Measurements from ENCODE around the gene SLC1A4.
"Not testable (repeated sequence)": the region's sequence is repeated elsewhere in the genome, so short reads cannot be mapped to it uniquely, and the experiment has no call there.

The SLC1A4 gene

DNA sequence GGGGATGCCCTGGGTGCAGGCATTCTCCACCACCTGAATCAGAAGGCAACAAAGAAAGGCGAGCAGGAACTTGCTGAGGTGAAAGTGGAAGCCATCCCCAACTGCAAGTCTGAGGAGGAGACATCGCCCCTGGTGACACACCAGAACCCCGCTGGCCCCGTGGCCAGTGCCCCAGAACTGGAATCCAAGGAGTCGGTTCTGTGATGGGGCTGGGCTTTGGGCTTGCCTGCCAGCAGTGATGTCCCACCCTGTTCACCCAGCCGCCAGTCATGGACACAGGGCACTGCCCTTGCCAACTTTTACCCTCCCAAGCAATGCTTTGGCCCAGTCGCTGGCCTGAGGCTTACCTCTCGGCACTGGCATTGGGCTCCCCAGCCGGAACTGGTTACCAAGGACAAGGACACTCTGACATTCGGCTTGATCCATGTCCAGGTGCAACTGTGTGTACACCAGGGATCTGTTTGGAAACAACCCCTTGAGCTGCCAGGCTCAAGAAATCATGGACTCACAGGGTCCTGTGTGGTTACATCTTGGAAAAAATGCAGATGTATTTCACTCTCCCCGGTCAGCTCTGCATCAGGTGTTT lies 31.8 kb downstream of the SLC1A4 start:
- in situ Hi-C loops (cut with MboI; ENCODE audit: low pct_unique_long_range_greater_than_20kb, low sequenced_read_pairs), result no loop called here
- no peak for DNase-seq

DNA sequence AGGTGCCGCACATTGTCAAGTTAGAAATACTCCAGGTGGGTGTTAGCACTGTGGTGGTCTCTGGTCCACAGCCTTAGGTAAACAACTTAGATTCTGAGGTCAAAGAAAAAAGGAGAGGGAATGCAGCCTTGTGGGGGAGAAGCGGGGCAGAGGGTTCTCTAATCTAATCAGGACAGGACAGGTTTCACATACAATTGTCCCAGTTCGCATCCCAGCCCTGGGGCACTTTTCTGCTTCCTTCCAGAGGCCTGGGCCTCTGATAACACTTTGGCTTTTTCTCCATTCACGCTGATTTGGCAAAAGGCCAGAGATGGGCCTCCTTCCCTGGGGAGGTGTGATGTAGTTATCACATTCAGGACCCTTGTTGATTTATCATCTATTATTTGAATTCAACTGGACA lies 32.5 kb downstream of the SLC1A4 start:
- no peak for DNase-seq
- in situ Hi-C loops (cut with MboI; ENCODE audit: low pct_unique_long_range_greater_than_20kb, low sequenced_read_pairs), result no loop called here

DNA sequence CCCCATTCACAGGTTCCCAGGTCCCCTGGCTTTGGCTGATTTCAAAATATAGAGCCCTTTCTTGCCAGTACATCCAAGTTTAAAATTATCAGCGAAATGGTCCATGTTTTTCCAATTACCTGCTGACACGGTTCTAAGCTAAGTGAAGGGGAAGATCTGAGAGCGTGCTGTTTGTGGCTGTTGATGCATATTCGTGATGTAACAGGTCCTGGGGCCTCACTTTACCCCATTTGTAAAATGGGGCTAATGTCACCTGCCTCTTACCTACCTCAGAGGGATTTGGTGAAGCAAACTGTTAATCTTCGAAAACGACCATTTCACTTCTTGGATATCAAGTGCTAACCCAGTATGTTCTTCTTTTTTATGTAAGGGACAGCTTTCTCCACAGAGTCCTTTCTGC lies 33.0 kb downstream of the SLC1A4 start:
- in situ Hi-C loops (cut with MboI; ENCODE audit: low pct_unique_long_range_greater_than_20kb, low sequenced_read_pairs), result no loop called here
- no peak for DNase-seq

DNA sequence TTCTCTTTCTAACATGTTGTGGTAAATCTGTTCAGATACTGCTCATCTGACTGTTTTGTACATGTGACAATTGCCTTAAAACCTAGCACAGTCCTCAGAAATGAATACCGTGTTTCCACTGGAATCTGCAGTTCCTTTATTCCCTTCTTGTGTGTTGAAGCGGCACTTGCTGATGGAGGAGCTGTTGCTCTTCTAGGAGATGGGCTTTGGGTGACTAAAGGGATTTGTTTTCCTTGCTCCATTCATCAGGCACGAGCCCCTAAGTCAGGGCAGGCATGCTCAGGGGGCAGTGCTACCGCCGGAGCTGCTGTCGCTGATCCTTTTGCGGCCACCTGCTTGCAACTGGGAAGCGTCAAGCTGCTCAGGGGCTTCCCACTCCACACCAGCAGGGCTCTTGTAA lies 34.5 kb downstream of the SLC1A4 start:
- no peak for DNase-seq
- in situ Hi-C loops (cut with MboI; ENCODE audit: low pct_unique_long_range_greater_than_20kb, low sequenced_read_pairs), result no loop called here

DNA sequence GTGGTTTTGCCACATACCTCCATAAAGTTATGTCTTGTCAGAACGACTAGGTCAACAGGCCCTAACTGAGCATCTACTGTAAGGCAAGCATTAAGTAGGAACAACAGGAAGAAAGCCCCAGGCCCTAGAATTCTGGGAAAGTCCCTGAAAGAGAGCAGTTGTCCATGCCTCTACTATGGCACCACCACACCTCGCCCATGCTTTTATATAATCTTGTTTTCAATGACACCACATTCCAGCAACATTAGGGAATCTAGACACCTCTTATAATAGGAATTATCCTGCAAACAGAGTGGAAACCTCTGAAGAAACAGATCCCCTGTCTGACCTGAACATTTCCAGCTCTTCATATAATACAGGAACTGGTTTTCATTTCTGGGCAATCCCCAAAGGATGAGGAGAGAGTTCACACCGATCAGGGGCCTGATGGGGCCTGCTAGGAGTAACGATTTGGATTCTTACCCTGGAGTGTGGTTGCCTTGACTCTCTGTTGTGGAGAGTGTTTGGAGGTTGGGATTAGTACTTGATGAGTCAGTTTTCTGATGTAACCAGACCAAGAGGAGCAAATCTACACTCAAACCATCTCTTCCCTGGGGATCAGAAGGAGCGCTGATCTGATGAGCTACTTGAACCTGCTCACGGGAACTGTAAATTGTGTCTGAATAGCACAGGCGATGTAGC lies 35.1 kb downstream of the SLC1A4 start:
- in situ Hi-C loops (cut with MboI; ENCODE audit: low pct_unique_long_range_greater_than_20kb, low sequenced_read_pairs), result no loop called here
- DNase-seq, result no peak

DNA sequence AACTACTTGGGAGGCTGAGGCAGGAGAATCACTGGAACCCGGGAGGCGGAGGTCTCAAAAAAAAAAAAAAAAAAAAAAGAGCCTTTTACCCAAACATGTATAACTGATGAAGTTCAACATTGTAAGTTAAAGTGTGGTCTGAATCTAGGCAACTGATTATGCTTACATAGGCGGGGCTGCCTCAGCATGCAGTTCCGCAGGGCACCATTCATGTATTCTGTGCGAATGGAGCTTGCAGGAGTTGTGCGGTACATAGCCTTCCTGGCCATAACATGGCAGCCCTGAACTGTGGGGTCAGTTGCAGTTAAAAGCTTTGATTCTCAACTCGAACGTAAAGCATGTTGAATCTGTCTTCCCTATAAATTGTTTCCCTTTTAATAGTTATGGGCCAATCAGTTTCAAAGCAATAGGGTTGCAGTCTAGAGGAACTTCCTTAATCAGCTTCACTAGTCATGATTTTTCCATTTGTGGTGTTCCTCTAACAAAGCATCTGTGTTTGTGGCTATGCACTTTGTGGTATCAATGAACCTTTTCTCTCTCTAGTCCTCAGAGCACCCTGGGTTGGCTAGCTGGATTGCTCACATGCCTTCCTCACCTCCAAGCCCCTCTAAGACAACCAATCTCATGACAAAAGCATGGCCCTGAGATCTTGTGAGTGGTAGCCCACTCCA lies 36.4 kb downstream of the SLC1A4 start:
- DNase-seq, result peak; percentile 71
- in situ Hi-C loops (cut with MboI; ENCODE audit: low pct_unique_long_range_greater_than_20kb, low sequenced_read_pairs), result loop anchor here (25.0 kb wide), 2 partner anchors 413 to 688 kb away; no protein-coding TSS in a partner anchor

DNA sequence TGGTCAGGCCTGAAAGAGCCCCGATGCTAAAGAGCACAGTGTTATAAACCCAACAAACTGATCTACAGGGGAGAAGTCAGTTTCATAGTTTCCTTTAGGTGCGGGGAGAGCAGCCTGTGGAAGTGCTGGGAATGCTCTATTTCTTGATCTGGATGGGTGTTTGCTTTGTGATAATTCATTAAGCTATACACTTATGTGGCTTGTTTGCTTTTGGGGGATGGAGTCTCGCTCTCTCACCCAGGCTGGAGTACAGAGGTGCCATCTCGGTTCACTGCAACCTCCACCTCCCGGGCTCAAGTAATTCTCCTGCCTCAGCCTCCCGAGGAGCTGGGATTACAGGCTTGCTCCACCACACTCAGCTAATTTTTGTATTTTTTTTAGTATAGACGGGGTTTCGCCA lies 37.0 kb downstream of the SLC1A4 start:
- in situ Hi-C loops (cut with MboI; ENCODE audit: low pct_unique_long_range_greater_than_20kb, low sequenced_read_pairs), result loop anchor here (25.0 kb wide), 2 partner anchors 414 to 689 kb away; no protein-coding TSS in a partner anchor

DNA sequence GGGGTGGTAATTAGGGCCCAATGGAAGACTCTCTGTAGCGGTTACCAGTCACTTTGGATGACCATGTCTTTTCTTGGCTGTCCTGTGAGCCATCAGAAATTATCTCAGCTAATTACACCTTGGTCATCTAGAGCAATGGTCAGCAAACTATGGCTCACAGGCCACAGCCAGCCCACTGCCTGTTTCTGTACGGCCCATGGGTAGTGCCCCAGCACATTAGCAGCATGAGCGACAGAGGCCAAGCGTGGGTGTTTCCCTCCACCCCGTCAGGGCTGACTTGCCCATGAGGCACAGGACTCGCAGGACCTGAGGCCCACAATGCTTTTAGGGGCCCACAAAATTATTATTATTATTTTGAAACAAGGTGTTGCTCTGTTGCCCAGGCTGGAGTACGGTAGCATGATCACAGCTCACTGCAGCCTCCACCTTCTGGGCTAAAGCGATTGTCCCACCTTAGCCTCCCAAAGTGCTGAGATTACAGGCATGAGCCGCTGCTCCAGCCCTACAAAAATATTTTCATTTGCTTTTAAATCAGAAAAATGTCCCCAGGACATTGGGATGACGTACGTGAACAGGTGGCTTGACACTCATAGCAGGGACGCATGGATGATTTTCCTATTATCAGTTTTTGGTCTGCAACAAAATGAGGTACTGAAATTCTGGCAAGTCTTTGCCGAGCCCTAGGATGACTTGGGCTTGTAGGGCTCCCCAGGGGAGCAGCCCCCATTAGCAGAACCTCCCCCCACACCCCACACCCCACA lies 37.7 kb downstream of the SLC1A4 start:
- no peak for DNase-seq
- in situ Hi-C loops (cut with MboI; ENCODE audit: low pct_unique_long_range_greater_than_20kb, low sequenced_read_pairs), result loop anchor here (25.0 kb wide), 2 partner anchors 415 to 690 kb away; no protein-coding TSS in a partner anchor

More for the DNA sequence above, 37.0 kb downstream of the SLC1A4 start:
- DNase-seq, result no peak

DNA sequence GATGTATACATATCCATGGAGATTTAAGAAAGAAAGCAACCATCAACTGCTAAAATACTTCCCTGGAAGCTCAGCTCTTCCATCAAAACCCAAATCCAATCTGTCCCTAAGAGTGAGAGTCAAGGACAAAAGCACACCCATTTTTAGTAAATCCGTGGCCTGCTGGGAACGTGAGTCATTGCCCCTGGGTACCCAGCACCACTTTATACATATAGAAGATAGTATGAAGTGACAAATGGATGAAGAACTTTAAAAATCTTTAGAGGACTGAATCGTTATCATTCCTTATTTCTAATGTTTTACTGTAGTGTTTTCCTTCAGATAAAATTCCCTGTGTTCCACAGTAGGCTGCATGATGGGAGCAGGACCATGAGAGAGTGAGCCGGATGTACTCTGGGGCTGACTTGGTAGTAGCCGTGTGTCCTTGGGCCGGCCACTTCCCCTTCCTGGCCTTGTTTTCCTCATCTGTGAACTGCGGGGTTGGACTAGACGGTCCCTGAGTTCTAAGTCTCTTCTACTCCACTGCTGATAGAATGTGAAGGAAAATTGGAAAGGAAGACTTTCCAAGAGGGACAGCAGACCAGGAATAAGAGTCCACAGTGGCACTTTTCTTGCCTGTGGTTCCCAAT lies 38.5 kb downstream of the SLC1A4 start:
- in situ Hi-C loops (cut with MboI; ENCODE audit: low pct_unique_long_range_greater_than_20kb, low sequenced_read_pairs), result loop anchor here (25.0 kb wide), 2 partner anchors 415 to 690 kb away; no protein-coding TSS in a partner anchor
- no peak for DNase-seq

DNA sequence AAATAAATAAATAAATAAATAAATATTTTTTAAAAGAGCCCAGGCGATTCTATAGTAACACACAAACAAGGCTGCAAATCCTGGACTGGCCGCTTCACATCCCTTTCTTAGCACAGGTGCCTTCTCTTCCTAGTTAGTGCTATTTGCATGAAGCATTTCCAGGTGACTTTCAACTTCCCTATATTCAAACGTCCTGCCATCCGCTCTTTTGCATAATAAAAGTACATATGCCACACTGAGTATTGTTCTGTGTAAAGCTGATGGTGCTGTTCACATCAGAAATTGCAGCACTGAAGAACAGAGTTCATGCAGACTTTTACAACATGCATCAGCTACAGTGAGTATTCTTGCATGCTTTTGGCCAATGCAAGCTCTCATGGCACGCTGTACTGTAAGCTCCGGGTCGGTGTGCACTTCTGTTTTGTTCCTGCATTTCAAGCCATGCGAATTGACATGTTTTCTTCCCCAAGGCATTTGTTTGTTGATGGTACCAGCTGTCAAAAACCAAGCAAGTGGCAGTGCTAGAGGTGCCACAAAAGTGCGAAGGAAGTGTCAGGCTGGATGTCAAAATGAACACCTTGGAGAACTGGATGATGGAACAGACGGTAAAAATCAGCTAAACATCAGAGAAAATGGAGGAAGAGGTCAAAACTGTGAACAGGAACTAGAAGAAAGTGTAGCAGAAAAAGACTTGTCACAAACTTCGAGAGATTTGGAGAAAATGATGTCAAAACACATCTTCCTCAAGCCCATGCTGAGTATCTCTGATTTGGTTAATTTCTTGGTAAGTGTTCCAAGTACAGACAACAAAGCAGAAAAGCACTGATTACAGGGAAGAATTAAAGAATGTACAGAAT lies 41.5 kb downstream of the SLC1A4 start:
- in situ Hi-C loops (cut with MboI; ENCODE audit: low pct_unique_long_range_greater_than_20kb, low sequenced_read_pairs), result loop anchor here (10.0 to 25.0 kb wide), 3 partner anchors 116 to 693 kb away; no protein-coding TSS in a partner anchor
- no peak for DNase-seq

DNA sequence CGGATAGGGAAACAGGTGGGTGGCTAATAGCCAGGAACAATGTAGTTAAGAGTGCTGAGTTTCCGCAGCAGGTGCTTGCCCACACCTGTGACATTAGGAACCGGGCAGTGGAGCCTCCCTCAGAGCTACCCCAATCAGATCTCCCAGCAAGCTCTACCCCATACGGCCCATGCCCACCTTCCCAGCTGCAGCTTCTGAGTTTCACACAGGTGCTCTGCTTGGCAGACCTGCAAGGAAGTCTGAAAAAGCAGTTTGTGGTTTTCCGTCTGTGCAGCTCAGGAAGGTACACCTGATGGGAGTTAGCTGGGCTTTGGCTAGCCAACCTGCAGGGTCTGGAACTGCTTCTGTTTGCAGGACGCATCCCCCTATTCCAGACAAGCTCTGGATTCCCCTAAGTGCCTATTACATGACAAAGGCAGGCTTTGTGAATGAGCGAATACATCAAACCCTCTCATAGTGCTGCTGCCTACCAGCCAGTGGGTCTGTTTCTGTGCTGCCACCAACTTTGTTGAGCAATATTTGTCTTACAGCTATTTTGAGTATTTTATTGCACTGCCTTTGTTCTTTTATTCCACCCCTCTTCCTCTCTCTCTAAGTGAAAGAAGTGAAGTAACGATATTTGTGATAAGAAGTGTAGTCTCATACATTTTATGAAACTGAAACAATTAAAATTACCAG lies 42.3 kb downstream of the SLC1A4 start:
- peak; percentile 42 for DNase-seq
- in situ Hi-C loops (cut with MboI; ENCODE audit: low pct_unique_long_range_greater_than_20kb, low sequenced_read_pairs), result loop anchor here (10.0 to 25.0 kb wide), 3 partner anchors 117 to 694 kb away; no protein-coding TSS in a partner anchor

DNA sequence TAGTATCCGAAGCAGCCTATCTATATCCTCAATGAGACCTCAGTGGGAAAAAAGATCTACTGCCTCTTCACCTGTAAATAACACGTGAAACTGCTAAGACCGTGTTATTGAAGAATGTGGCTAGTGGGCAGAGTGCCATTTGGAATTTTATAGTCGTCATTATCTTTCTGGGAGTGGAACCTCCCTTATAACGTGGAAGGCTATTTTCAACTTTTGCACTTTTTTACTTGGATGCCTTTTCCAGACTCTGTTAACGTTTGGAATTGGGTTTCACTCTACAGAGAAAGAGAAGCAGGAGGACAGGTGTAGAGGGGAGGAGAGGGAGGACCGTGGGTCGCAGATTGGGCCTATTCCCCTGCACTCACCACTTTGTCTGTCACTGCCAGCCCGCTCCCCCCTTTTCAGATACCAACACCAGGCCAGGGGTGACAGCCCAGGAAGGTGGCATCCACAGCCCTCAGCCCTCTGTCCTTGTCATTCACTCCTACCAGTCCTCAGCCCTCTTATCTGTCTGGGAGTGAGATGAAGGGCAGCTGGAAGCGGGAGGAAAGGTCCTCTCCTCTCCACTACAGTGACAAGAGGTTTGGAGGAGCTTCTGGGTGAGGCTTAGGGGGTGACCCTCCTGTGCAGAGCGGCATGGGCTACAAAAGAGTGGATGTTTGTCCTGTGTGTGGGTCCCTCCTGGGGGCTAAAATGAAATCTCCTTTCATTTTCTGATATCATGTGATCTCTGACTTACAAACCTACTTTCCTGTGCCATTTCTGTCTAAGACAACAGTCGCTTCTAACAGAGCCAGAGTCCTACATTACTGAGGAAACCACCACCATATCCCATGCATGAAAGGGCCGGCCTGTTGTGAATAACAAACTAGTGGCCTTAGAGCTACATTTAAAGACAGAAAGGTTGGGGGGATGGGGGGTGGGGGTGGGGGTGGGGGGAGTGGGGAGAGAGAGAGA lies 43.1 kb downstream of the SLC1A4 start:
- DNase-seq, result no peak
- in situ Hi-C loops (cut with MboI; ENCODE audit: low pct_unique_long_range_greater_than_20kb, low sequenced_read_pairs), result loop anchor here (10.0 to 25.0 kb wide), 3 partner anchors 117 to 695 kb away; no protein-coding TSS in a partner anchor

DNA sequence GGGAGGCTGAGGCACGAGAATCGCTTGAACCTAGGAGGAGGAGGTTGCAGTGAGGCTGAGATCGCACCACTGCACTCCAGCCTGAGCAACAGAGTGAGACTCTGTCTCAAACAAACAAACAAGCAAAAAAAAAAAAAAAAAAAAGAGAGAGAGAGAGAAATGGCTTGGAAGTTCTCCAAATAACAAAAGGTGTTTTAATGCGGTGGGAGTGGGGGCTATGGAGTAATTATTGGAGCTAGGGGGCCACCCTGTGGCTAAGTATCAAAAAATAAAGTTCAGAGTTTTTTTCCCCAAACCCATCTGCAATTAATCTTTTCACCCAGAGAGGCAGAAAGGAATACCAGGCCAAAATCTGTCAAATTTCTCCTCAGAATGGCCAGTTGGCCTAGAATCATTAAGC lies 44.0 kb downstream of the SLC1A4 start:
- peak; percentile 84 for DNase-seq
- in situ Hi-C loops (cut with MboI; ENCODE audit: low pct_unique_long_range_greater_than_20kb, low sequenced_read_pairs), result loop anchor here (10.0 to 25.0 kb wide), 3 partner anchors 118 to 696 kb away; no protein-coding TSS in a partner anchor

DNA sequence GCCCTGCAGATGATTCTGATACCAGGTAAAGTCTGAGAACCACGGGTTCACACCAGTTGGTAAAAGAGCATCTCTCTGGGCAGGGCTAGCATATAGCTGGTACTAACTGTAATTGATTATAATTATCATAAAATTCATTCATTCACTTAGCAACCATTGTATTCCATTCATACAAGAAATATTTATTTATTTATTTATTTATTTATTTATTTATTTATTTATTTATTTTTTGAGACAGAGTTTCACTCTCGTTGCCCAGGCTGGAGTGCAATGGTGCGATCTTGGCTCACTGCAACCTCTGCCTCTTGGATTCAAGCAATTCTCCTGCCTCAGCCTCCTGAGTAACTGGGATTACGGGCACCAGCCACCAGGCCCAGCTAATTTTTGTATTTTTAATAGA lies 44.5 kb downstream of the SLC1A4 start:
- DNase-seq, result not testable (repeated sequence)
- in situ Hi-C loops (cut with MboI; ENCODE audit: low pct_unique_long_range_greater_than_20kb, low sequenced_read_pairs), result loop anchor here (10.0 to 25.0 kb wide), 3 partner anchors 119 to 696 kb away; no protein-coding TSS in a partner anchor

DNA sequence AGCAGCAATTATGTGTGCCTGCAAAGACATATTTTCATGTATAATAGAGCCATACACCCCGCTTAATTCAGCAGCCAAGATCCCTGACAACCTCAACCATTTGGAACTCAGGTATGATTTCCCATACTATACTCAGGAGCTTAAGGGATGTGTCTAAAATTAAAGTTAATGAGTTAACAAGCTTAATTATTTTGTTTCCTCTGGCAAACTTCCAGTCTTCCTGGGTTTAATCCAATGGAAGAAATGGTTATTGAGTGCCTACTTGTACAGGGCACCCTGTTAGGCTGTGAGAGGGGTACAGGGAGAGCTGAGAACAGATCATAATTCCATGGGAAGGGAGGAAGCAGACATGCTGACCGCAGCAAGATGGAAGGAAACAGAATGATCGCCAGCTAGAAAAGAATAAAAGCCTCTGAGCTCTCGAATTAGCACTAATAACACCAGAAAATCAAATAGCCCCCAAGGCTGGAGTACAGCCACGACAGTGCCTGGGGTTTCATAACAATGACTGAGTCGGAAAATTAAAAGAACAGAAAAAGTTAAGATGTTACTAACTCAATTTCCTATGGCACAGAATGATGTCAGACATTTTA lies 46.2 kb downstream of the SLC1A4 start:
- in situ Hi-C loops (cut with MboI; ENCODE audit: low pct_unique_long_range_greater_than_20kb, low sequenced_read_pairs), result loop anchor here (10.0 to 25.0 kb wide), 3 partner anchors 121 to 698 kb away; no protein-coding TSS in a partner anchor

DNA sequence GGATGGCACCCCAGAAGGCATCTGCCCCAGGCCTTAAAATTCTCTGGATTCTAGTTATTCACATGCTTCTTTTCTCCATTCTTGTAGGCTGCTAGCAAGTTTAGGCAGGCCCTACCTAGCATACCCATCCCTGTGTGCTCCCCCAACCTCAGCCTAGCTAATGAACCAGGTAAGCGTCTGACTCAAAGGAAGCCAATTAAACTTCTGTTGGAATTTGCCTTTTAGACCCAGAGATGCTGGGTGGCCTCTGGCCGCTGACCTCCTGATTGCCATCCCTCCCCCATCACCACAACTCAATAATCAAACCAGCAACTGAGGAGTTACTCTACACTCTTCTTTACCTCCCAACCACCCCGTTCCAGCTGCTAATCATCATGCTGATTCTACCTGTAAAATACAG lies 48.0 kb downstream of the SLC1A4 start:
- in situ Hi-C loops (cut with MboI; ENCODE audit: low pct_unique_long_range_greater_than_20kb, low sequenced_read_pairs), result loop anchor here (10.0 to 25.0 kb wide), 3 partner anchors 122 to 700 kb away; no protein-coding TSS in a partner anchor
- DNase-seq, result no peak

More for the DNA sequence above, 46.2 kb downstream of the SLC1A4 start:
- DNase-seq, result no peak
